Activated CD8-positive, alpha-beta T cell treated with anti-CD3 and anti-CD28 coated beads for 36 hours (primary cell): Measurements from ENCODE around the gene PTP4A2. TPM values are rescaled to one million over a fixed set of nuclear protein-coding genes. Genes with fewer than 3 reads are reported as not detected.
A peak's percentile ranks its signal among the peaks of the same experiment; 100 is the strongest.
"Not testable (repeated sequence)": the region's sequence is repeated elsewhere in the genome, so short reads cannot be mapped to it uniquely, and the experiment has no call there.

Experiments used
- ATAC-seq: fragments of 200-7000 bp; cut with Tn5 transposase; one replicate; pipeline ENCODE4 v1.10.0; 2021; ENCODE audit warnings: mild to moderate bottlenecking, moderate library complexity
- CTCF ChIA-PET: fragments of 350-600 bp; sonication (Branson Sonifier 250); formaldehyde crosslinking; loops from one replicate; lab custom pipeline; 2021; ENCODE audit warnings: antibody characterized with exemption; lab: Charles Lee
- POLR2A ChIA-PET: fragments of 350-600 bp; sonication (Branson Sonifier 250); formaldehyde crosslinking; loops from one replicate; lab custom pipeline; 2021; ENCODE audit warnings: antibody characterized with exemption; lab: Charles Lee
- DNase-seq: peaks from one replicate; pipeline ENCODE4 v3.0.0-alpha.2; 2020
- H3K27ac Mint-ChIP-seq: one replicate; pipeline ENCODE4 v1.8.0; 2021; ENCODE audit warnings: mild to moderate bottlenecking, mixed read lengths
- H3K27me3 Mint-ChIP-seq: one replicate; pipeline ENCODE4 v1.8.0; 2021; ENCODE audit warnings: mixed read lengths
- H3K36me3 Mint-ChIP-seq: one replicate; pipeline ENCODE4 v1.8.0; 2021; ENCODE audit warnings: low read depth, mixed read lengths
- H3K4me1 Mint-ChIP-seq: one replicate; pipeline ENCODE4 v1.8.0; 2021; ENCODE audit warnings: low read depth, mixed read lengths
- H3K4me3 Mint-ChIP-seq: one replicate; pipeline ENCODE4 v1.8.0; 2021; ENCODE audit warnings: mild to moderate bottlenecking, moderate library complexity, mixed read lengths
- H3K9me3 Mint-ChIP-seq: one replicate; pipeline ENCODE4 v1.8.0; 2021; ENCODE audit warnings: mixed read lengths
- intact Hi-C: fragments of 100-400 bp; cut with micrococcal nuclease; formaldehyde crosslinking; loops from one replicate; pipeline ENCODE4 v1.10.0; 2022
- total RNA-seq, 2 experiments: library from RNA; stranded (reverse); gene quantifications; one replicate each; pipeline ENCODE4 v1.2.3, GENCODE V29; 2021
- TF ChIP-seq, protein P1 (sequence below): fragments of 200-600 bp; IDR thresholded peaks from one replicate; pipeline ENCODE4 v1.8.0; 2022; ENCODE audit warnings: antibody characterized with exemption, mild to moderate bottlenecking

Gene PTP4A2
- total RNA-seq, 2 experiments from 2014 or later: 273 to 296 TPM

DNA sequence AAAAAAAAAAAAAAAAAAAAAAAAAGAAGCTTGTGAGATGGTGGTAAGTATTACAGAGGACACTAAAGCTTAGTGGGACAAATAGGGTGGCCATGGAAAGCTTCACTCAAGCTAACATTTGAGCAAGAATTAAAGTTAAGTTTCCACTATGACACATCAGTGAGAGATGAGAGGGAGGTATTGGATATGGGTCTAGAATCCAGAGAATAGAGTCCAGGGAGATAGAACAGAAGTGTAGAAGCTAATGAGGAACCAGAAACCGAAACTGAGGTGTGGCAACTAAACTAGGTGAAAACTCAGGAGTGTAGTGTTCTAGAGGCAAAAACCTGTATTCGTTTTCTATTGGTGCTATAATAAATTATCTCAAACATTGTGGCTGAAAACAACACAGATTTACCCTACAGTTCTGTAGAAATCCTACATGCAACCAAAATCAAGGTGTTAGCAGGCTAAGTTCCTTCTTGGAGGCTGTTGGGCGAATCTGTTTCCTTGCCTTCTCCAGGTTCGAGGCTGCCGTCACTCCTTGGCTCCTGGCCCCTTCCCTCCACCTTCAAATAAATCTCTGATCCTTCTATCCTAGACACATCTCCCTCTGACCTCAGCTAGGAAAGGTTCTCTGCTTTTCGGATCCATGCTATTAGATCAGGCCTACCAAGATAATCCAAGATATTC is 36.2 kb downstream of the PTP4A2 start:
- no peak for DNase-seq
- Mint-ChIP-seq H3K4me3 (no peak overlapping the region), H3K27ac (peak overlapping the region; percentile 39), H3K4me1 (peaks cover 24% of the 10 kb centered on the region), H3K27me3 (no peaks in the 10 kb centered on the region), H3K9me3 (no peaks in the 10 kb centered on the region), H3K36me3 (peaks cover 21% of the 10 kb centered on the region)
- ChIA-PET POLR2A (interaction anchor here (1.5 to 1.7 kb wide), 2 partner anchors 10 to 63 kb away, joined by 4 to 6 read pairs; no protein-coding TSS in a partner anchor), CTCF (interaction anchor here (0.6 to 1.1 kb wide), 3 partner anchors 12 to 87 kb away, joined by 3 to 4 read pairs (median 3); partner anchors contain the start of gene SPOCD1)
- TF ChIP-seq, protein P1, sequence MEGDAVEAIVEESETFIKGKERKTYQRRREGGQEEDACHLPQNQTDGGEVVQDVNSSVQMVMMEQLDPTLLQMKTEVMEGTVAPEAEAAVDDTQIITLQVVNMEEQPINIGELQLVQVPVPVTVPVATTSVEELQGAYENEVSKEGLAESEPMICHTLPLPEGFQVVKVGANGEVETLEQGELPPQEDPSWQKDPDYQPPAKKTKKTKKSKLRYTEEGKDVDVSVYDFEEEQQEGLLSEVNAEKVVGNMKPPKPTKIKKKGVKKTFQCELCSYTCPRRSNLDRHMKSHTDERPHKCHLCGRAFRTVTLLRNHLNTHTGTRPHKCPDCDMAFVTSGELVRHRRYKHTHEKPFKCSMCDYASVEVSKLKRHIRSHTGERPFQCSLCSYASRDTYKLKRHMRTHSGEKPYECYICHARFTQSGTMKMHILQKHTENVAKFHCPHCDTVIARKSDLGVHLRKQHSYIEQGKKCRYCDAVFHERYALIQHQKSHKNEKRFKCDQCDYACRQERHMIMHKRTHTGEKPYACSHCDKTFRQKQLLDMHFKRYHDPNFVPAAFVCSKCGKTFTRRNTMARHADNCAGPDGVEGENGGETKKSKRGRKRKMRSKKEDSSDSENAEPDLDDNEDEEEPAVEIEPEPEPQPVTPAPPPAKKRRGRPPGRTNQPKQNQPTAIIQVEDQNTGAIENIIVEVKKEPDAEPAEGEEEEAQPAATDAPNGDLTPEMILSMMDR: no peak
- intact Hi-C loops: no loop called here
- peak; percentile 50 for ATAC-seq

DNA sequence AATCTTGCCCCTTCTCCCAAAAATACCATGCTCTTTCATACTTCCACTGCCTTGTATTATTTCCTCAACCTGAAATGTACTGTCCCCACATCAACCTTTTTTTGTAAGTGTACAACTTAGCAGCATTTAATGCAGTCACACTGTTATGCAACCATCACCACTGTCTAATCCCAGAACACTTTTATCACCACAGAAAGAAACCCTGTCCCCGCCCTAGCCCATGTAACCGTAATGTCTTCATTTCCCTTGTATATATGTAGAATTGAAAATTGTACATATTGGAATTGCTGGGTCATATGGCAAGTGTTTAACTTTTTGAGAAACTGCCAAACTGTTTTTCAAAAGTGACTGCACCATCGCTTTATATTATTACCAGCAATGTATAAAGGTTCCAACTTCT is 37.4 kb downstream of the PTP4A2 start:
- ATAC-seq (no peak), DNase-seq (no peak)
- Mint-ChIP-seq H3K27me3 (no peaks in the 10 kb centered on the region), H3K27ac (no peak overlapping the region), H3K9me3 (no peaks in the 10 kb centered on the region), H3K4me3 (no peak overlapping the region), H3K36me3 (peaks cover 13% of the 10 kb centered on the region), H3K4me1 (peaks cover 23% of the 10 kb centered on the region)
- POLR2A ChIA-PET: interaction anchor here (0.6 to 1.7 kb wide), 3 partner anchors 9 to 64 kb away, joined by 3 to 6 read pairs (median 4); no protein-coding TSS in a partner anchor
- intact Hi-C loops: no loop called here
- TF ChIP-seq, protein P1: no peak
- CTCF ChIA-PET: no interaction called here

DNA sequence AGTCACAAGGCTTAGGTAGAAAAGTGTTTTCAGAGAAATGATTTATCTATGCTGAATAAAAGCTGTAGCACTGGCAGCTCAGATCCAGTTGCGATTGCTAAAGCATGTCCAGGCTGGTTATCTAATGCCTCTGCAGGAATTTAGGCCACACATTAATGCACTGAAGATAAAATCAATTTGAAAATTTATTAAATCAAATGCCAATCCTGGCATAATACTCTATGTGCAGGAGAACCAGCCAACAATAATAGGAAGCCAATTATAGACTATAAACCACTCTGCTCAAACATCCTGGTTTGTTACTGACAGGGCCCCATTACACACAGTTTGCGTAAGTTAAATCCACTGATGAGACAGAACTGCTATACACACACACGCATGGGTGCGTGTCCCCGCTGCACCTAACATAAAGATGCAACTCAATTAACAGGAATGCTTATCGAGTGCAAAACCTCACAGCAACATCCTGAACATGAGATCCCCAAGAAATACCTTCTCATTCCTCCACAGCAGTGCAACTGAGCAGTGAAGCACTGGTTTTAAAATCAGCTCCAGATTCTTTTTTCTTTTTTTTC is 40.6 kb downstream of the PTP4A2 start:
- DNase-seq (no peak), ATAC-seq (no peak)
- no peak overlapping the region for H3K27ac Mint-ChIP-seq
- POLR2A ChIA-PET: interaction anchor here (0.8 to 0.9 kb wide), 2 partner anchors 11 to 51 kb away, joined by 3 read pairs; no protein-coding TSS in a partner anchor
- no peak overlapping the region for H3K4me3 Mint-ChIP-seq
- H3K36me3 Mint-ChIP-seq: peaks cover 1% of the 10 kb centered on the region
- peaks cover 1% of the 10 kb centered on the region for H3K9me3 Mint-ChIP-seq
- CTCF ChIA-PET: interaction anchor here (1.3 to 2.2 kb wide), 3 partner anchors 13 to 66 kb away, joined by 3 to 4 read pairs (median 4); no protein-coding TSS in a partner anchor
- peaks cover 9% of the 10 kb centered on the region for H3K4me1 Mint-ChIP-seq
- H3K27me3 Mint-ChIP-seq: no peaks in the 10 kb centered on the region
- intact Hi-C loops: no loop called here
- TF ChIP-seq, protein P1: no peak

DNA sequence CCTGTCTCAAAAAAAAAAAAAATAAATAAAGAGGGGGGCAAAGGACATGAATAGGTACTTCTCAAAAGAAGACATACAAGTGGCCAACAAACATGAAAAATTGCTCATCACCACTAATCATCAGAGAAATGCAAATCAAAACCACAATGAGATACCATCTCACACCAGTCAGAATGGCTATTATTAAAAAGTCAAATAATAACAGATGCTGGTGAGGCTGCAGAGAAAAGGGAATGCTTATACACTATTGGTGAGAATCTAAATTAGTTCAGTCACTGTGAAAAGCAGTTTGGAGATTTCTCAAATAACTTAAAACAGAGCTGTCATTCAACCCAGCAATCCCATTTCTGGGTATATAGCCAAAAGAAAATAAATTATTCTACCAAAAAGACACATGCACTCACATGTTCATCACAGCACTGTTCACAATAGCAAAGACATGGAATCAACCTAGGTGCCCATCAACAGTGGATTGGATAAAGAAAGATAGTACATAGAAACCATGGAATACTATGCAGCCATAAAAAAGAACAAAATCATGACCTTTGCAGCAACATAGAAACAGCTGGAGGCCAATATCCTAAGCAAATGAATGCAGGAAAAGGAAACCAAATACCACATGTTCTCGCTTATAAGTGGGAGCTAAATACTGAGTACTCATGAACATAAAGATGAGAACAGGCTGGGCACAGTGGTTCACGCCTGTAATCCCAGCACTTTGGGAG is 42.5 kb downstream of the PTP4A2 start:
- ATAC-seq, H3K4me3 Mint-ChIP-seq, H3K27ac Mint-ChIP-seq, POLR2A ChIA-PET, H3K27me3 Mint-ChIP-seq, H3K36me3 Mint-ChIP-seq, DNase-seq, H3K9me3 Mint-ChIP-seq, intact Hi-C loops, H3K4me1 Mint-ChIP-seq: not testable (repeated sequence)
- CTCF ChIA-PET: interaction anchor here (0.8 to 2.2 kb wide), 2 partner anchors 10 to 15 kb away, joined by 3 to 4 read pairs; no protein-coding TSS in a partner anchor

DNA sequence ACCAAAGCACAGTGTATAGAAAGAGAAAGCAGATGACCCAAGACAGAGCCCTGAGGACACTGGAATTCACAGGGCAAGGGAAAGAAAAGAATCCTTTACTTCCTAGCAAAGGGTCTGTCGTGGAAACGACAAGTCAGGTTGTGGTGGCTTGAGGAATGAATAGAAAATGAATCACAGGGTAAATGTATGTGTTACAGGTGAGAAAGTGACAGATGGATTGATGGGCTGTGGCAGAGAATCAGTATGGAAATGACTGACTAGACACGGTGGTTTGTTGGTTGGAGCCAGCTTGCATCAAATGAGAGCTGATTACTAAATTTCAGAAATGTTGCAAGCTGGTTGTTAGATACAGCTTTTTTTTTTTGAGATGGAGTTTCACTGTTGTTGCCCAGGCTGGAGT is 46.9 kb downstream of the PTP4A2 start:
- intact Hi-C loops: no loop called here
- Mint-ChIP-seq H3K9me3 (peaks cover 1% of the 10 kb centered on the region), H3K27ac (peak overlapping the region; percentile 30), H3K4me1 (peaks cover 27% of the 10 kb centered on the region), H3K27me3 (no peaks in the 10 kb centered on the region), H3K4me3 (no peak overlapping the region), H3K36me3 (peaks cover 2% of the 10 kb centered on the region)
- peak; percentile 71 for DNase-seq
- POLR2A ChIA-PET: interaction anchor here (0.7 to 3.0 kb wide), 7 partner anchors 10 to 618 kb away, joined by 3 to 7 read pairs (median 4); partner anchors contain the start of gene PTP4A2
- CTCF ChIA-PET: interaction anchor here (1.2 kb wide), 1 partner anchor 13 kb away, joined by 4 read pairs; no protein-coding TSS in a partner anchor
- TF ChIP-seq, protein P1: no peak
- peak; percentile 63 for ATAC-seq
